NB4 (cell line): ENCODE results near the gene CHST8.

Experiments
- DNase-seq: peaks from one replicate; pipeline ENCODE4 v3.0.0; 2010; ENCODE audit warnings: low read depth
- H3K4me3 ChIP-seq: one replicate; pipeline ENCODE4 v1.5.1; 2011; ENCODE audit warnings: mild to moderate bottlenecking, low read depth, low read length, moderate library complexity
- MAX ChIP-seq: IDR thresholded peaks from 2 replicates; pipeline ENCODE4 v1.6.1; 2011; ENCODE audit warnings: low read depth, low read length
- MYC ChIP-seq: IDR thresholded peaks from 2 replicates; pipeline ENCODE4 v1.6.1; 2011; ENCODE audit warnings: low read depth, low read length
- POLR2A ChIP-seq: IDR thresholded peaks from 2 replicates; pipeline ENCODE4 v1.6.1; 2011; ENCODE audit warnings: mild to moderate bottlenecking; ENCODE audit not compliant: insufficient read length; ENCODE audit errors: extremely low read depth
- TF ChIP-seq, protein P1 (sequence below): IDR thresholded peaks from one replicate; pipeline ENCODE4 v1.5.1; 2012; ENCODE audit warnings: low read depth, low read length

The CHST8 gene

GRCh38 chr19:33775731-33776487 is 154.2 kb downstream of the CHST8 start:
- no peak for DNase-seq
- TF ChIP-seq, protein P1, sequence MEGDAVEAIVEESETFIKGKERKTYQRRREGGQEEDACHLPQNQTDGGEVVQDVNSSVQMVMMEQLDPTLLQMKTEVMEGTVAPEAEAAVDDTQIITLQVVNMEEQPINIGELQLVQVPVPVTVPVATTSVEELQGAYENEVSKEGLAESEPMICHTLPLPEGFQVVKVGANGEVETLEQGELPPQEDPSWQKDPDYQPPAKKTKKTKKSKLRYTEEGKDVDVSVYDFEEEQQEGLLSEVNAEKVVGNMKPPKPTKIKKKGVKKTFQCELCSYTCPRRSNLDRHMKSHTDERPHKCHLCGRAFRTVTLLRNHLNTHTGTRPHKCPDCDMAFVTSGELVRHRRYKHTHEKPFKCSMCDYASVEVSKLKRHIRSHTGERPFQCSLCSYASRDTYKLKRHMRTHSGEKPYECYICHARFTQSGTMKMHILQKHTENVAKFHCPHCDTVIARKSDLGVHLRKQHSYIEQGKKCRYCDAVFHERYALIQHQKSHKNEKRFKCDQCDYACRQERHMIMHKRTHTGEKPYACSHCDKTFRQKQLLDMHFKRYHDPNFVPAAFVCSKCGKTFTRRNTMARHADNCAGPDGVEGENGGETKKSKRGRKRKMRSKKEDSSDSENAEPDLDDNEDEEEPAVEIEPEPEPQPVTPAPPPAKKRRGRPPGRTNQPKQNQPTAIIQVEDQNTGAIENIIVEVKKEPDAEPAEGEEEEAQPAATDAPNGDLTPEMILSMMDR = no peak
- TF ChIP-seq MYC (no peak), MAX (no peak), POLR2A (no peak)
- H3K4me3 ChIP-seq = no peak overlapping the region

GRCh38 chr19:33777351-33777750 is 155.6 kb downstream of the CHST8 start:
- DNase-seq = no peak
- H3K4me3 ChIP-seq = no peak overlapping the region
- TF ChIP-seq MYC (no peak), POLR2A (no peak), MAX (no peak)
- TF ChIP-seq, protein P1 = no peak

DNA sequence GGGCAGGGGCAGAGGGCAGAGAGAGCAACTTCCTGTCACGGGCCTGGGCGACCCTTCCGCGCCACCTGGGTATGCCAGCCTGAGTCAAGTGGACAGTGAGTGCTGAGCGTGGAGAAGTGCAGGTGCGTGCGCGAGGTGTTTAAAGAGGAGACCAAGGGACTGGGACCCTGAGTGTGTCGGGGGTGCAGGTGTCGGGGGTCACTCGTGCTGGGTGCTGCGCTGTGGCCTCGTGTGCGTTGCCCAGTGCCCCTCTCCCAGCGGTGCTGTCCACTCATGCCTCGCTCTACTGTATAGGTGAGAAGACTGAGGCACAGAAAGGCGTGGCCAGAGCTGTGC is 156.0 kb downstream of the CHST8 start:
- no peak for DNase-seq
- TF ChIP-seq, protein P1 = no peak
- TF ChIP-seq MAX = no peak
- TF ChIP-seq MYC = no peak
- TF ChIP-seq POLR2A = no peak
- no peak overlapping the region for H3K4me3 ChIP-seq

DNA sequence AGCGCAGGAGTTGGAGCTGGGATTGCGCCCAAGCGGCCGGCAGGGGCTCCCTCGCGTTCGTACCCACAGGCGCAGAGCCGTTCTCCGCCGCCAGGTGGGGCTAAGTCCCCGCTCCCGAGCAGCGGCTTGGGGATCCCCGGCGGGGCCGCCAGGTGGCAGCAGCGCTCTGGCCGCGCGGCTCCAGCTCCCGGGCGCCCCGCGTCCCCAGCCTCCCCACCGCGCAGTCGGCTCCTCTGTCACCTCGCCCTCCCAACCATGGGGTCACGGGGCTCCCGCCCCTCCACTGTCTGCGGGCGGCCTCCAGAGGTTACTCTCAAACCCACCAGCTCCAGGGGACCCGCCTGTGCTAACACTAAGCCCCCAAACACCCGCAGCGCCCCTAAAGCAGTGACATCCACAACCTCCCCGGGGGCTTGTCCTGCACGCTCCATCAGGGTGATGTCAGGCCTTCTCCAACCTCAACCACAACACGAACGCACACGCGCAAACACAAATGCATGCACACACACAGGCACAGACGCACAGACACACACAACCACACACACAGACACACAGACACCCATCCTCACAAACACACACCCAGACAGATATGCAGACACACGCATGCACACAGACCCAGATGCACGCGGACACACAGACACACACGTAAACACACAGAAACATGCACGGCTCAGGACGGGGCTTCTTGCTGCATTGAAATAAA is 156.5 kb downstream of the CHST8 start:
- DNase-seq = peak; percentile 68
- TF ChIP-seq, protein P1 = peak; percentile 95
- TF ChIP-seq POLR2A = no peak
- no peak overlapping the region for H3K4me3 ChIP-seq

DNA sequence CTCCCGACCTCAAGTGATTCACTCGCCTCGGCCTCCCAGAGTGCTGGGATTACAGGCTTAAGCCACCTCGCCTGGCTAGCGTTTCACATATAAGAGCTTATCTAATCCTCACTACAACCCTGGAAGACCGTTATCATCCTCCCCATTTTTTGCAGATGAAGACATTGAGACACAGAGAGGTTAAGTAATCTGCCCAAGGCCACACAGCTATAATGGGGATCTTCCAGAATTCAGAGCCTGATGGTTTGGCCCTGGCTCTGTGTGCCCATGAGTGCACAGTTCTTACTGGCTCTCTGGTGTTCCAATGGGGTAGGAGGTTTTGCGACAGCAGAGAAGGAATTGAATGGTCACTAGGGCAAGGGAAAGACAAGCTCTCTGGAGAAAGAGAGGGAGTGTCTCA is 158.1 kb downstream of the CHST8 start:
- TF ChIP-seq MYC (no peak), POLR2A (no peak), MAX (no peak)
- no peak for DNase-seq

DNA sequence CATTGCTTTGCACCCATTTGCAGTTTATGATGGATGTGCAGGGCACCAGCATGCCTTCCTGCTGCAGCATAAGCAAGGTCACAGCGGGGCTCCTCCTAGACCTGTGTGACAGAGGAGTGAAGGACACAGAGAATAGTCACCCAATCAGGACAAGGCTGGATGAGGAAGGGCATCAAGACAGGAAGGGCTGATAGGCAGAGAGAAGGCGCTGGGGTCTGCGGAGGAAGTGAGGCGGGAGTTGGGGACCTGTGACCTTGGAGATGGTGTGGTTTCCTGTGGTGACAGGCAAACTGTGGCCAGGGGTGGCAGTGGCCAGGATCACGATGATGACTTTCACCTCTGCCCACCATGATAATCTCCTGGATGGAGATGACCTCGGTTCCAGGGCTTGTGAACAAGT is 158.5 kb downstream of the CHST8 start:
- H3K4me3 ChIP-seq = no peak overlapping the region
- TF ChIP-seq, protein P1 = no peak
- DNase-seq = peak; percentile 58

More for the DNA sequence above, 158.1 kb downstream of the CHST8 start:
- no peak overlapping the region for H3K4me3 ChIP-seq
